Liver (tissue), 9 donors: Measurements from ENCODE around the gene UBE3C. TPM values are rescaled to one million over a fixed set of nuclear protein-coding genes. Genes with fewer than 3 reads are reported as not detected.

Experiments used
- DNase-seq: peaks from one replicate; pipeline ENCODE4 v3.0.0-alpha.2; 2017; ENCODE audit warnings: low spot score
- H3K27ac ChIP-seq, 2 donors: one replicate each; pipeline ENCODE4 v1.7.0; 2013; ENCODE audit warnings: inconsistent platforms in 2 of 2, low read length in 2 of 2, control low read depth in 1 of 2, low read depth in 1 of 2, mild to moderate bottlenecking in 1 of 2
- H3K27me3 ChIP-seq, 4 donors: one replicate each; pipeline versions ENCODE4 v1.6.1 to v1.7.0; 2013; ENCODE audit warnings: low read length in 3 of 4, inconsistent platforms in 1 of 4, mild to moderate bottlenecking in 1 of 4, moderate library complexity in 1 of 4; ENCODE audit not compliant: control insufficient read depth in 4 of 4, insufficient read depth in 4 of 4
- H3K36me3 ChIP-seq, 4 donors: one replicate each; pipeline versions ENCODE4 v1.6.1 to v1.7.0; 2013; ENCODE audit warnings: low read length in 3 of 4, mild to moderate bottlenecking in 3 of 4, low read depth in 1 of 4, moderate library complexity in 1 of 4; ENCODE audit not compliant: control insufficient read depth in 4 of 4, insufficient read depth in 3 of 4
- H3K4me1 ChIP-seq, 4 donors: one replicate each; pipeline versions ENCODE4 v1.6.1 to v1.7.0; 2013; ENCODE audit warnings: low read length in 3 of 4, mild to moderate bottlenecking in 3 of 4, moderate library complexity in 1 of 4; ENCODE audit not compliant: control insufficient read depth in 4 of 4, insufficient read depth in 4 of 4
- H3K4me3 ChIP-seq, 3 donors: one replicate each; pipeline versions ENCODE4 v1.6.1 to v1.7.0; 2013; ENCODE audit warnings: low read length in 3 of 3, control low read depth in 1 of 3, low read depth in 1 of 3, mild to moderate bottlenecking in 1 of 3
- H3K9ac ChIP-seq, 2 donors: one replicate each; pipeline ENCODE4 v1.7.0; 2013; ENCODE audit warnings: low read length in 2 of 2, mild to moderate bottlenecking in 2 of 2, moderate library complexity in 2 of 2, control low read depth in 1 of 2, low read depth in 1 of 2
- H3K9me3 ChIP-seq, 4 donors: one replicate each; pipeline versions ENCODE4 v1.6.1 to v1.7.0; 2013; ENCODE audit warnings: low read length in 3 of 4; ENCODE audit not compliant: control insufficient read depth in 4 of 4
- ATF3 ChIP-seq: IDR thresholded peaks from 2 replicates; pipeline ENCODE4 v1.6.1; 2016; ENCODE audit warnings: antibody characterized with exemption
- CTCF ChIP-seq: fragments of 150-350 bp; IDR thresholded peaks from 2 replicates; pipeline ENCODE4 v1.5.1; 2017; ENCODE audit warnings: improper control_type of control experiment, low read depth, low read length; ENCODE audit not compliant: missing input control
- EGR1 ChIP-seq, 2 donors: IDR thresholded peaks; 2 replicates each; pipeline ENCODE4 v1.6.1; 2016 to 2018; ENCODE audit warnings: antibody characterized with exemption in 2 of 2, low read depth in 2 of 2
- FOXA2 ChIP-seq: IDR thresholded peaks from 2 replicates; pipeline ENCODE4 v1.6.1; 2016; ENCODE audit warnings: antibody characterized with exemption
- GABPA ChIP-seq, 2 donors: IDR thresholded peaks in 1 of 2; conservative IDR thresholded peaks in 1 of 2; 2 replicates each; pipeline ENCODE4 v1.6.1; 2016; ENCODE audit warnings: antibody characterized with exemption in 2 of 2, mild to moderate bottlenecking in 1 of 2, moderate library complexity in 1 of 2
- HNF4A ChIP-seq, 2 donors: conservative IDR thresholded peaks; 2 replicates each; pipeline ENCODE4 v1.6.1; 2016; ENCODE audit warnings: antibody characterized with exemption in 2 of 2, mild to moderate bottlenecking in 2 of 2
- HNF4G ChIP-seq: IDR thresholded peaks from 2 replicates; pipeline ENCODE4 v1.6.1; 2016; ENCODE audit warnings: antibody characterized with exemption
- JUND ChIP-seq, 2 donors: IDR thresholded peaks; 2 replicates each; pipeline ENCODE4 v1.6.1; 2016; ENCODE audit warnings: antibody characterized with exemption in 2 of 2
- MAX ChIP-seq: IDR thresholded peaks from 2 replicates; pipeline ENCODE4 v1.6.1; 2016; ENCODE audit warnings: antibody characterized with exemption
- NR2F2 ChIP-seq: IDR thresholded peaks from 2 replicates; pipeline ENCODE4 v1.6.1; 2016; ENCODE audit warnings: antibody characterized with exemption
- RXRA ChIP-seq, 2 donors: IDR thresholded peaks; 2 replicates each; pipeline ENCODE4 v1.6.1; 2017 to 2018; ENCODE audit warnings: antibody characterized with exemption in 2 of 2, mild to moderate bottlenecking in 1 of 2
- SP1 ChIP-seq: IDR thresholded peaks from 2 replicates; pipeline ENCODE4 v1.6.1; 2018; ENCODE audit warnings: antibody characterized with exemption, mild to moderate bottlenecking
- TAF1 ChIP-seq: conservative IDR thresholded peaks from 2 replicates; pipeline ENCODE4 v1.6.1; 2016; ENCODE audit warnings: antibody characterized with exemption, mild to moderate bottlenecking
- ZBTB33 ChIP-seq: IDR thresholded peaks from 2 replicates; pipeline ENCODE4 v1.6.1; 2016; ENCODE audit warnings: antibody characterized with exemption
- WGBS: extraction: QIAGEN DNeasy Blood & Tissue Kit; methylation state at CpG from one replicate; pipeline ENCODE4 v1.1.7; 2013; 5-methylcytosine and 5-hydroxymethylcytosine counted together
- polyA plus RNA-seq, 2 donors: library from polyadenylated mRNA; stranded (reverse) in 1 of 2; unstranded in 1 of 2; fragments of 200-250 nt in 1 of 2; fragments of >200 nt in 1 of 2; fragmentation: Nextera tagmentation in 1 of 2; extraction: Ambion mirVana in 1 of 2; gene quantifications; one replicate each; pipeline versions ENCODE4 v1.2.1 to v1.2.3, GENCODE V29; 2013 to 2015
- total RNA-seq, 2 donors: library from RNA; depleted of rRNA; stranded (reverse); fragments of >200 nt; gene quantifications; one replicate each; pipeline ENCODE4 v1.2.3, GENCODE V29; 2014
- TF ChIP-seq, protein P1 (sequence below): IDR thresholded peaks from 2 replicates; pipeline ENCODE4 v1.6.1; 2016; ENCODE audit warnings: antibody characterized with exemption, mild to moderate bottlenecking
- donor health status: healthy.
- donor health status: healthy.
- donor health status: healthy.
- donor health status: healthy.
- donor health status: healthy.

Gene UBE3C
- total and polyA plus RNA-seq, 4 donors: 10.3 to 61.8 (median 33.9) TPM

GRCh38 chr7:157280216-157280841 lies 141.6 kb downstream of the UBE3C start:
- H3K4me1 ChIP-seq: peaks cover 0 to 9% (median 2%) of the 10 kb centered on the region in 4 donors
- 94% methylated on average over 24 of the region's 24 CpGs for WGBS
- no peaks in the 10 kb centered on the region for H3K27me3 ChIP-seq
- H3K4me3 ChIP-seq: no peak overlapping the region
- no peak for DNase-seq
- no peak overlapping the region for H3K27ac ChIP-seq
- no peaks in the 10 kb centered on the region for H3K9me3 ChIP-seq
- no peaks in the 10 kb centered on the region for H3K36me3 ChIP-seq
- H3K9ac ChIP-seq: no peak overlapping the region
- TF ChIP-seq SP1: no peak
- TF ChIP-seq ZBTB33: no peak
- TF ChIP-seq FOXA2: no peak
- no peak for TF ChIP-seq RXRA (IDR thresholded peaks at IDR 0.05)
- no peak for TF ChIP-seq MAX
- TF ChIP-seq, protein P1, sequence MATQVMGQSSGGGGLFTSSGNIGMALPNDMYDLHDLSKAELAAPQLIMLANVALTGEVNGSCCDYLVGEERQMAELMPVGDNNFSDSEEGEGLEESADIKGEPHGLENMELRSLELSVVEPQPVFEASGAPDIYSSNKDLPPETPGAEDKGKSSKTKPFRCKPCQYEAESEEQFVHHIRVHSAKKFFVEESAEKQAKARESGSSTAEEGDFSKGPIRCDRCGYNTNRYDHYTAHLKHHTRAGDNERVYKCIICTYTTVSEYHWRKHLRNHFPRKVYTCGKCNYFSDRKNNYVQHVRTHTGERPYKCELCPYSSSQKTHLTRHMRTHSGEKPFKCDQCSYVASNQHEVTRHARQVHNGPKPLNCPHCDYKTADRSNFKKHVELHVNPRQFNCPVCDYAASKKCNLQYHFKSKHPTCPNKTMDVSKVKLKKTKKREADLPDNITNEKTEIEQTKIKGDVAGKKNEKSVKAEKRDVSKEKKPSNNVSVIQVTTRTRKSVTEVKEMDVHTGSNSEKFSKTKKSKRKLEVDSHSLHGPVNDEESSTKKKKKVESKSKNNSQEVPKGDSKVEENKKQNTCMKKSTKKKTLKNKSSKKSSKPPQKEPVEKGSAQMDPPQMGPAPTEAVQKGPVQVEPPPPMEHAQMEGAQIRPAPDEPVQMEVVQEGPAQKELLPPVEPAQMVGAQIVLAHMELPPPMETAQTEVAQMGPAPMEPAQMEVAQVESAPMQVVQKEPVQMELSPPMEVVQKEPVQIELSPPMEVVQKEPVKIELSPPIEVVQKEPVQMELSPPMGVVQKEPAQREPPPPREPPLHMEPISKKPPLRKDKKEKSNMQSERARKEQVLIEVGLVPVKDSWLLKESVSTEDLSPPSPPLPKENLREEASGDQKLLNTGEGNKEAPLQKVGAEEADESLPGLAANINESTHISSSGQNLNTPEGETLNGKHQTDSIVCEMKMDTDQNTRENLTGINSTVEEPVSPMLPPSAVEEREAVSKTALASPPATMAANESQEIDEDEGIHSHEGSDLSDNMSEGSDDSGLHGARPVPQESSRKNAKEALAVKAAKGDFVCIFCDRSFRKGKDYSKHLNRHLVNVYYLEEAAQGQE: no peak
- TF ChIP-seq HNF4G: no peak
- TF ChIP-seq GABPA (IDR thresholded peaks at IDR 0.05 in 1 of 2, conservative IDR thresholded peaks at IDR 0.05 in 1 of 2): no peak
- TF ChIP-seq JUND (IDR thresholded peaks at IDR 0.05): no peak
- TF ChIP-seq NR2F2: no peak
- TF ChIP-seq EGR1 (IDR thresholded peaks at IDR 0.05; ENCODE audit: low read depth in 2 of 2): no peak
- no peak for TF ChIP-seq ATF3
- TF ChIP-seq HNF4A (conservative IDR thresholded peaks at IDR 0.05): no peak

DNA sequence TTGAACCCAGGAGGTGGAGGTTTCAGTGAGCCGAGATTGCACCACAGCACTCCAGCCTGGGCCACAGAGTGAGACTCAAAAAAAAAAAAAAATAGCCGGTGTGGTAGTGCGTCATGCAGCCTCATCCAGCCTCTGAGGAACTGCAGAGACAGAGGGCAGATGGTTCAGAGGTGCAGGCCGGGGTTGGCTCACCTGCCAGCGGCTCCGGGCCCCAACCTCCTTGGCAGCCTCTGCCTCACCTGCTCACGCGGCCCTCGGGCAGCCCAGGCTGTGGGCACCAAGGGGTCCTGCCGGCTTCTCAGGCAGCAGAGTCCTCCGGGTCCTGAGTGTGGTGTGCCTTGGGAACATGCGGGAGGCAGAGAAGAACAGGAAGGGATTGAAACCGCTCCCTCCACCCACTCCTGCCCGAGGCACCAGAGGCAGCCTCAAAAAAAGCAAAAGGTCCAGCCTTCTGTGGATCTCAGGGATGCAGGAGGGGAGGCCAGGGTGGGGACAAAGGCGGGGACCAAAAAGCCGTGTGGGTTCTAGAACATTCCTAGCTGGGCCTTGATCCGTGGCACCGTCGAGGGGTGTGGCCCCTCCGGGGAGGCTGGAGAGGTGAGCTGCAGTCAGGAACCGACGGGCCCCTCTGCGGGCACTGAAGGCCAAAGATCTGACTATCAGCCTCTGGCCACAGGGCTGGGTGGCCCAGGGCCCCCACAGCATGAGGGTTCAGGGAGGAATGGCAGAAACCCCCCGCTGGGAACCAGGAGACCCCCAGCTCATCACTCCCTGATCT lies 142.7 kb downstream of the UBE3C start:
- 91% methylated on average over 24 of the region's 24 CpGs for WGBS
- Histone ChIP-seq H3K4me1 (peaks cover 0 to 9% (median 2%) of the 10 kb centered on the region in 4 donors), H3K4me3 (no peak overlapping the region), H3K36me3 (no peaks in the 10 kb centered on the region), H3K9ac (no peak overlapping the region), H3K9me3 (no peaks in the 10 kb centered on the region), H3K27me3 (no peaks in the 10 kb centered on the region), H3K27ac (no peak overlapping the region)
- no peak for DNase-seq
- no peak for TF ChIP-seq CTCF
- no peak for TF ChIP-seq TAF1
- no peak for TF ChIP-seq HNF4A (conservative IDR thresholded peaks at IDR 0.05)
- no peak for TF ChIP-seq GABPA (IDR thresholded peaks at IDR 0.05 in 1 of 2, conservative IDR thresholded peaks at IDR 0.05 in 1 of 2)
- no peak for TF ChIP-seq ATF3
